ENCODE results near the gene ATP11A. TPM values are rescaled to one million over a fixed set of nuclear protein-coding genes. Genes with fewer than 3 reads are reported as not detected.

ATP11A gene
- total RNA-seq, 1 experiment from 2014 or later: 65.3 TPM

DNA sequence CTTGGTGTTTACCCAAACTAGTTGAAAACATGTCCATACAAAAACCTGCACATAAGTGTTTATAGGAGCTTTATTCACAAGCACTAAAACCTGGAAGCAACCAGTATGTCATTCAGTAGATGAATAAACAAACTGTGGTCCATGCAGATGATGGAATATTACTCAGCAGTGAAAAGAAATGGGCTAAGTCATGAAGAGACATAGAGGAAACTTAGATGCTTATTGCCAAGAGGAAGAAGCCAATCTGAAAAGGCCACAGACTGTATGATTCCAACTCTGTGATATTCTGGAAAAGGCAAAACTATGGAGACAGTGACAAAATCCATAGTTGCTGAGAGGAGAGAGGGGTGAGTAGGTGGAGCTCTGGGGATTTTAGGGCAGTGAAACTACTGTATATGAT lies 240.4 kb downstream of the ATP11A start:
- Histone ChIP-seq H2BK20ac (ENCODE audit: low read depth, low read length, poor library complexity, severe bottlenecking) (no peak overlapping the region), H3K9me3 (ENCODE audit: control insufficient read depth, low read depth, low read length) (no peaks in the 10 kb centered on the region), H3K23ac (ENCODE audit: insufficient read length, low read depth, low read length) (no peak overlapping the region), H3K4me1 (ENCODE audit: insufficient read depth, low read length) (no peaks in the 10 kb centered on the region; the same call in 1 of the 2 replicates), H3K23me2 (ENCODE audit: insufficient read length, low read depth, low read length, poor library complexity, severe bottlenecking) (no peaks in the 10 kb centered on the region), H3K4me2 (ENCODE audit: insufficient read depth, insufficient read length, low read length) (no peak overlapping the region), H2BK5ac (ENCODE audit: insufficient read length, low read length) (no peak overlapping the region), H4K91ac (ENCODE audit: insufficient read length, low read depth, low read length) (no peak overlapping the region), H3K27ac (ENCODE audit: insufficient read length, low read depth, low read length) (no peak overlapping the region), H3K27me3 (ENCODE audit: insufficient read depth, low read length) (no peaks in the 10 kb centered on the region), H4K5ac (ENCODE audit: insufficient read length, low read depth, low read length) (no peak overlapping the region), H2BK15ac (ENCODE audit: low read depth, low read length) (no peak overlapping the region), H2BK120ac (ENCODE audit: low read depth, low read length, poor library complexity, severe bottlenecking) (no peak overlapping the region), H3K14ac (ENCODE audit: insufficient read depth, low read length) (no peak overlapping the region), H3K79me1 (ENCODE audit: insufficient read depth, low read depth, low read length, poor library complexity, severe bottlenecking) (no peaks in the 10 kb centered on the region), H2AFZ (ENCODE audit: low read length) (no peak overlapping the region), H3K18ac (ENCODE audit: insufficient read length, low read depth, low read length) (no peak overlapping the region), H4K20me1 (ENCODE audit: control insufficient read depth, insufficient read depth, insufficient read length) (no peaks in the 10 kb centered on the region), H3T11ph (ENCODE audit: low read length) (no peak overlapping the region), H4K8ac (replicated peaks; ENCODE audit: insufficient read length, low read depth, low read length) (no peak overlapping the region), H3K4ac (ENCODE audit: low read depth, low read length) (no peak overlapping the region), H3K56ac (ENCODE audit: insufficient read length, low read depth, low read length) (no peak overlapping the region), H2AK5ac (ENCODE audit: insufficient read length, low read length) (no peak overlapping the region), H2BK12ac (ENCODE audit: insufficient read length, low read depth, low read length) (no peak overlapping the region), H3K79me2 (ENCODE audit: insufficient read depth, low read length) (no peaks in the 10 kb centered on the region), H3K9ac (ENCODE audit: extremely low read depth, insufficient read length, low read length) (no peak overlapping the region)
- Mint-ChIP-seq H3K36me3 (ENCODE audit: insufficient read depth in 1 of 3, low read depth in 3 of 3) (peaks cover 9 to 12% (median 11%) of the 10 kb centered on the region in 3 experiments; a peak in 6 of 7 replicates), H3K4me3 (no peak overlapping the region; a peak in 1 of 5 replicates), H3K9me3 (peaks cover 7 to 10% of the 10 kb centered on the region in 2 experiments; a peak in 4 of 5 replicates), H3K27ac (peak overlapping the region in 1 of 3 experiments; percentile 23; a peak in 1 of 7 replicates), H3K4me1 (peaks cover 17 to 25% of the 10 kb centered on the region in 2 experiments), H3K27me3 (ENCODE audit: low read depth) (peaks cover 3% of the 10 kb centered on the region)
- TF ChIP-seq, protein P1, sequence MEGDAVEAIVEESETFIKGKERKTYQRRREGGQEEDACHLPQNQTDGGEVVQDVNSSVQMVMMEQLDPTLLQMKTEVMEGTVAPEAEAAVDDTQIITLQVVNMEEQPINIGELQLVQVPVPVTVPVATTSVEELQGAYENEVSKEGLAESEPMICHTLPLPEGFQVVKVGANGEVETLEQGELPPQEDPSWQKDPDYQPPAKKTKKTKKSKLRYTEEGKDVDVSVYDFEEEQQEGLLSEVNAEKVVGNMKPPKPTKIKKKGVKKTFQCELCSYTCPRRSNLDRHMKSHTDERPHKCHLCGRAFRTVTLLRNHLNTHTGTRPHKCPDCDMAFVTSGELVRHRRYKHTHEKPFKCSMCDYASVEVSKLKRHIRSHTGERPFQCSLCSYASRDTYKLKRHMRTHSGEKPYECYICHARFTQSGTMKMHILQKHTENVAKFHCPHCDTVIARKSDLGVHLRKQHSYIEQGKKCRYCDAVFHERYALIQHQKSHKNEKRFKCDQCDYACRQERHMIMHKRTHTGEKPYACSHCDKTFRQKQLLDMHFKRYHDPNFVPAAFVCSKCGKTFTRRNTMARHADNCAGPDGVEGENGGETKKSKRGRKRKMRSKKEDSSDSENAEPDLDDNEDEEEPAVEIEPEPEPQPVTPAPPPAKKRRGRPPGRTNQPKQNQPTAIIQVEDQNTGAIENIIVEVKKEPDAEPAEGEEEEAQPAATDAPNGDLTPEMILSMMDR (conservative IDR thresholded peaks at IDR 0.05): no peak
- no peak for DNase-seq

Data from H9 (cell line).